Omental fat pad (tissue), 4 donors: ENCODE results near the gene METAP1D. TPM values are rescaled to one million over a fixed set of nuclear protein-coding genes. Genes with fewer than 3 reads are reported as not detected.

Experiments used
- ATAC-seq: fragments of 150-250 bp; one replicate; pipeline ENCODE4 v1.9.1; 2016; ENCODE audit warnings: mild to moderate bottlenecking, moderate library complexity; ENCODE audit not compliant: low FRiP score
- DNase-seq: peaks from one replicate; pipeline ENCODE4 v3.0.0-alpha.2; 2019; ENCODE audit warnings: low spot score
- CTCF ChIP-seq, 3 donors: fragments of 450-650 bp; IDR thresholded peaks; one replicate each; pipeline ENCODE4 v1.5.1; 2016 to 2017; ENCODE audit warnings: antibody characterized with exemption in 3 of 3, mild to moderate bottlenecking in 3 of 3, moderate library complexity in 2 of 3
- total RNA-seq, 4 donors: library from RNA; depleted of rRNA; stranded (reverse); fragments of >200 nt; gene quantifications; one replicate each; pipeline ENCODE4 v1.1.0, GENCODE V29; 2016

METAP1D gene
- total RNA-seq, 4 donors from 2014 or later = 5.4 to 9.6 (median 8.5) TPM

GRCh38 chr2:172095905-172096625 is 96.3 kb downstream of the METAP1D start:
- ATAC-seq = no peak
- no peak for DNase-seq
- no peak for TF ChIP-seq CTCF (IDR thresholded peaks at IDR 0.05)

- no peak for TF ChIP-seq CTCF (IDR thresholded peaks at IDR 0.05)
- ATAC-seq (no peak), DNase-seq (no peak)
Observed at GRCh38 chr2:172096626-172097547, 97.1 kb downstream of the METAP1D start.

- no peak for TF ChIP-seq CTCF (IDR thresholded peaks at IDR 0.05)
- no peak for ATAC-seq
- DNase-seq = no peak
Observed at GRCh38 chr2:172097557-172098131, 97.9 kb downstream of the METAP1D start.

GRCh38 chr2:172098287-172098649 is 98.5 kb downstream of the METAP1D start:
- no peak for TF ChIP-seq CTCF (IDR thresholded peaks at IDR 0.05)
- ATAC-seq (no peak), DNase-seq (no peak)

- peak; percentile 69 for ATAC-seq
- DNase-seq = peak; percentile 55
- TF ChIP-seq CTCF (IDR thresholded peaks at IDR 0.05) = no peak
Observed at GRCh38 chr2:172098650-172099471, 99.1 kb downstream of the METAP1D start.

GRCh38 chr2:172099472-172100079 is 99.8 kb downstream of the METAP1D start:
- TF ChIP-seq CTCF (IDR thresholded peaks at IDR 0.05) = no peak
- no peak for ATAC-seq
- DNase-seq = no peak
